ENCODE data around the gene EIF4A3. TPM values are rescaled to one million over a fixed set of nuclear protein-coding genes. Genes with fewer than 3 reads are reported as not detected.

Gene EIF4A3
- total RNA-seq, 4 donors from 2014 or later: 37.0 to 74.5 (median 55.8) TPM

DNA sequence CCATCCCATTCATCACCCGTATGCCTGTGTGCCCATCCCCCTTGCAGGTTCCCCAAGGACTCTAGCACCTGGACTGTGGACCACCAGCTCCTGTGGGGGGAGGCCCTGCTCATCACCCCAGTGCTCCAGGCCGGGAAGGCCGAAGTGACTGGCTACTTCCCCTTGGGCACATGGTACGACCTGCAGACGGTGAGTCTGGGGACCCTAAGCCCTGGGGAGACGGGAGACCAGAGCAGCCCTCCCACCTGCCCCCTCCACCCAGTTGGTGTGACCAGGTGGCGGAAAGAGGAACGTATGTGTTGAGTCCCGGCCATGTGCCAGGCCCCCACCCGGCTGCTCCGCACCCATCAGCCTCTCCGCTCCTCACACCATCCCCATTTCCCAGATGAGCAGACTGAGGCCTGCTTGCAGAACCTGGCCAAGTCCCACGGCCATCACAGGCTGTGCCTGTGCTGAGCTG, 30.0 kb downstream of the EIF4A3 start:
- intact Hi-C loops (cut with DNase I; ENCODE audit: low total_unique reads) (no loop called here), in situ Hi-C loops (cut with MboI; ENCODE audit: low pct_ligation_motif_present in 1 of 4, low pct_unique_long_range_greater_than_20kb in 1 of 4, low sequenced_read_pairs in 3 of 4) (no loop called here)
- no peak for DNase-seq
- WGBS, 2 donors (ENCODE audit: low coverage in 1 of 2): 84% methylated on average over 10 of the region's 13 CpGs; no CpG with 5 or more reads in 1 of the 2 donors
- H3K27me3 ChIP-seq: no peaks in the 10 kb centered on the region
- no peaks in the 10 kb centered on the region for H3K4me1 ChIP-seq
- no peaks in the 10 kb centered on the region for H3K36me3 ChIP-seq
- no peak overlapping the region for H3K4me3 ChIP-seq
- no peaks in the 10 kb centered on the region for H3K9me3 ChIP-seq
- TF ChIP-seq, protein P1, sequence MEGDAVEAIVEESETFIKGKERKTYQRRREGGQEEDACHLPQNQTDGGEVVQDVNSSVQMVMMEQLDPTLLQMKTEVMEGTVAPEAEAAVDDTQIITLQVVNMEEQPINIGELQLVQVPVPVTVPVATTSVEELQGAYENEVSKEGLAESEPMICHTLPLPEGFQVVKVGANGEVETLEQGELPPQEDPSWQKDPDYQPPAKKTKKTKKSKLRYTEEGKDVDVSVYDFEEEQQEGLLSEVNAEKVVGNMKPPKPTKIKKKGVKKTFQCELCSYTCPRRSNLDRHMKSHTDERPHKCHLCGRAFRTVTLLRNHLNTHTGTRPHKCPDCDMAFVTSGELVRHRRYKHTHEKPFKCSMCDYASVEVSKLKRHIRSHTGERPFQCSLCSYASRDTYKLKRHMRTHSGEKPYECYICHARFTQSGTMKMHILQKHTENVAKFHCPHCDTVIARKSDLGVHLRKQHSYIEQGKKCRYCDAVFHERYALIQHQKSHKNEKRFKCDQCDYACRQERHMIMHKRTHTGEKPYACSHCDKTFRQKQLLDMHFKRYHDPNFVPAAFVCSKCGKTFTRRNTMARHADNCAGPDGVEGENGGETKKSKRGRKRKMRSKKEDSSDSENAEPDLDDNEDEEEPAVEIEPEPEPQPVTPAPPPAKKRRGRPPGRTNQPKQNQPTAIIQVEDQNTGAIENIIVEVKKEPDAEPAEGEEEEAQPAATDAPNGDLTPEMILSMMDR (IDR thresholded peaks at IDR 0.05): no peak
- TF ChIP-seq POLR2AphosphoS5 (IDR thresholded peaks at IDR 0.05): no peak
- no peak for TF ChIP-seq EP300 (IDR thresholded peaks at IDR 0.05; ENCODE audit: low read depth)
- no peak for TF ChIP-seq POLR2A (IDR thresholded peaks at IDR 0.05)
- no peak overlapping the region for H3K27ac ChIP-seq

DNA sequence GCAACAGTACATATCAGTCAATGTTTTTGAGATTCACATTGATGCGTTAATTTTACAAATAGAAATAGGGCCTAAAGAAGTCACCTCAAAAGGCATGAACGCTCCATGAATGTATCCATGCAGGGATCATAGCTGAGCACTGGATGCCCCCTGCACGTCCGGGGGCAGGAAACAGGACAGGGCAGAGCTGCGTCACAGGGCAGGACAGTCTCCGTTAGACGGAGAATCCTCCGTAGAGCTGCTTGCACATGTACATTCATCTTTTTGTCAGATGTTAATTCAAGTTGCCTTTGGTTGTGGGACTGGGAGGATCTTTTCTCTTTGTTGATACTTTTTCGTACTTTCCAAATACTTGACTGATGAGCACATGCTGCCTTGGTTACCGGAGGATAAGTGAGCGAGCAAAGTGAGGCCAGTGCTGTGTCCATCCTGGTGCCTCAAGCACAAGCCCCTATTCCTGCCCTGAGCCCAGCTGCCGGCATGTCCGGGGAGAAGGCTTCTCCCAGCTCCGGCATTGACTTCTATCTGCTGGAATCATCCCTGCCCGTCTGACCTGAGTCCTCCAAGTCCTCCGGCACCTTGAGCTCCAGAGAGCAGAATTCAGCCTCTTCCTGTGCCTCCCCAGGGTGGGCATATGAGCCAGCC, 30.5 kb downstream of the EIF4A3 start:
- no peak for TF ChIP-seq POLR2AphosphoS5 (IDR thresholded peaks at IDR 0.05)
- TF ChIP-seq, protein P1 (IDR thresholded peaks at IDR 0.05): no peak
- no peak for TF ChIP-seq EP300 (IDR thresholded peaks at IDR 0.05; ENCODE audit: low read depth)
- no peak for TF ChIP-seq POLR2A (IDR thresholded peaks at IDR 0.05)
- in situ Hi-C loops (cut with MboI; ENCODE audit: low pct_ligation_motif_present in 1 of 4, low pct_unique_long_range_greater_than_20kb in 1 of 4, low sequenced_read_pairs in 3 of 4) (no loop called here), intact Hi-C loops (cut with DNase I; ENCODE audit: low total_unique reads) (no loop called here)
- no peak overlapping the region for H3K27ac ChIP-seq
- no peaks in the 10 kb centered on the region for H3K36me3 ChIP-seq
- H3K4me3 ChIP-seq: no peak overlapping the region
- DNase-seq: no peak
- 86 to 94% methylated on average over 13 to 16 of the region's 16 CpGs for WGBS, 2 donors (ENCODE audit: low coverage in 1 of 2)
- H3K27me3 ChIP-seq: no peaks in the 10 kb centered on the region
- no peaks in the 10 kb centered on the region for H3K9me3 ChIP-seq
- no peaks in the 10 kb centered on the region for H3K4me1 ChIP-seq

DNA sequence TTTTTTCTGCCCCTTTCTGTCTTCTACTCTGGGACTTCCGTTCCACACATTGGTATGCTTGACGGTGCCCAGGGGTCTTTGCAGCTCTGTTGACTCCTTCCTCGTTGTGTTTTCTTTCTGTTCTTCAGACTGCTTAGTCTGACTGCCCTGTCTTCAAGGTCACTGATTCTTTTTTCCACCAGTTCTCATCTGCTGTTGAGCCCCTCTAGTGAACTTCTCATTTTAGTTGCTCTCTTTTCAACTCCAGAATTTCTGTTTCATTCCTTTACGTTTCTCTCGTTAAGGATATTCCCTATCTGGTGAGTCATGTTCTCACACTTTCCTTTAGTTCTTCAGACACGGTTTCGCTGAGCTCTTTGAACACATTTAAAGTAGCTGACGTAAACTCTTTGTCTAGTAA, 31.8 kb downstream of the EIF4A3 start:
- no peak for TF ChIP-seq POLR2AphosphoS5 (IDR thresholded peaks at IDR 0.05)
- Histone ChIP-seq H3K4me1 (no peaks in the 10 kb centered on the region), H3K27ac (no peak overlapping the region), H3K27me3 (no peaks in the 10 kb centered on the region), H3K9me3 (no peaks in the 10 kb centered on the region), H3K4me3 (no peak overlapping the region), H3K36me3 (no peaks in the 10 kb centered on the region)
- WGBS, 2 donors (ENCODE audit: low coverage in 1 of 2): 90% methylated on average over 8 of the region's 8 CpGs; no CpG with 5 or more reads in 1 of the 2 donors
- intact Hi-C loops (cut with DNase I; ENCODE audit: low total_unique reads) (no loop called here), in situ Hi-C loops (cut with MboI; ENCODE audit: low pct_ligation_motif_present in 1 of 4, low pct_unique_long_range_greater_than_20kb in 1 of 4, low sequenced_read_pairs in 3 of 4) (no loop called here)
- DNase-seq: no peak

DNA sequence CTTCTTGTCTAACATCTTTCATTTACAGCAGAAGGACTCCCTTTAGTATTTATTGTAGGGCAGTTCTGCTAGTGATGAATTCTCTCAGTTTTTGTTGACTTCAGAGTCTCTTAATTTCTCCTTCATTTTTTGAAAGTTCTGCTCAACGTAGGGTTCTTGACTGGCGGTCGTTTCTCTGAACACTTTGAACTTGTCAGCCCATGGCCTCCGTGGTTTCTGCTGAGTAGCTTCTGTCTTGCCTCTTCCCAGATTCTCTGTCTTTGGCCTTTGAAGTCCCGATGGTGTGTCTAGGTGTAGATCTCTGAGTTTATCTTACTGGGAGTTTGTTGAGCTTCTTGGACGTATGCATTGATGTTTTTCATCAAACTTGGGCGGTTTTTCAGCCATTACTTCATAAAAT, 32.2 kb downstream of the EIF4A3 start:
- Histone ChIP-seq H3K27me3 (no peaks in the 10 kb centered on the region), H3K4me3 (no peak overlapping the region), H3K27ac (no peak overlapping the region), H3K36me3 (no peaks in the 10 kb centered on the region), H3K4me1 (no peaks in the 10 kb centered on the region), H3K9me3 (no peaks in the 10 kb centered on the region)
- no peak for DNase-seq
- intact Hi-C loops (cut with DNase I; ENCODE audit: low total_unique reads) (no loop called here), in situ Hi-C loops (cut with MboI; ENCODE audit: low pct_ligation_motif_present in 1 of 4, low pct_unique_long_range_greater_than_20kb in 1 of 4, low sequenced_read_pairs in 3 of 4) (no loop called here)
- TF ChIP-seq, protein P1 (IDR thresholded peaks at IDR 0.05): no peak
- TF ChIP-seq POLR2AphosphoS5 (IDR thresholded peaks at IDR 0.05) (no peak), EP300 (IDR thresholded peaks at IDR 0.05; ENCODE audit: low read depth) (no peak), POLR2A (IDR thresholded peaks at IDR 0.05) (no peak)
- WGBS, 2 donors (ENCODE audit: low coverage in 1 of 2): 86 to 91% methylated on average over 4 to 7 of the region's 7 CpGs

All from transverse colon (tissue), 4 donors.